ENCODE measurements around the gene PADI2. TPM values are rescaled to one million over a fixed set of nuclear protein-coding genes. Genes with fewer than 3 reads are reported as not detected.

Gene PADI2
- total and polyA plus RNA-seq, 9 of the 15 experiments (the other 6 are each of a cell fraction or from before 2014, with no cell fraction given): 0.01 to 0.11 (median 0.01) TPM; not detected in 5

GRCh38 chr1:17102232-17102631 is 17.0 kb downstream of the PADI2 start (continued):
- TF ChIP-seq, protein P1, sequence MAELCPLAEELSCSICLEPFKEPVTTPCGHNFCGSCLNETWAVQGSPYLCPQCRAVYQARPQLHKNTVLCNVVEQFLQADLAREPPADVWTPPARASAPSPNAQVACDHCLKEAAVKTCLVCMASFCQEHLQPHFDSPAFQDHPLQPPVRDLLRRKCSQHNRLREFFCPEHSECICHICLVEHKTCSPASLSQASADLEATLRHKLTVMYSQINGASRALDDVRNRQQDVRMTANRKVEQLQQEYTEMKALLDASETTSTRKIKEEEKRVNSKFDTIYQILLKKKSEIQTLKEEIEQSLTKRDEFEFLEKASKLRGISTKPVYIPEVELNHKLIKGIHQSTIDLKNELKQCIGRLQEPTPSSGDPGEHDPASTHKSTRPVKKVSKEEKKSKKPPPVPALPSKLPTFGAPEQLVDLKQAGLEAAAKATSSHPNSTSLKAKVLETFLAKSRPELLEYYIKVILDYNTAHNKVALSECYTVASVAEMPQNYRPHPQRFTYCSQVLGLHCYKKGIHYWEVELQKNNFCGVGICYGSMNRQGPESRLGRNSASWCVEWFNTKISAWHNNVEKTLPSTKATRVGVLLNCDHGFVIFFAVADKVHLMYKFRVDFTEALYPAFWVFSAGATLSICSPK (IDR thresholded peaks at IDR 0.05; ENCODE audit: borderline replicate concordance): no peak
- no peak for TF ChIP-seq DMBX1 (CRISPR knock-in tag; IDR thresholded peaks at IDR 0.05; ENCODE audit: borderline replicate concordance)
- TF ChIP-seq ZBTB34 (CRISPR knock-in tag; IDR thresholded peaks at IDR 0.05): no peak
- TF ChIP-seq HMG20B (CRISPR knock-in tag; IDR thresholded peaks at IDR 0.05): no peak
- no peak for TF ChIP-seq ZNF445 (CRISPR knock-in tag; IDR thresholded peaks at IDR 0.05; ENCODE audit: low read depth)
- no peak for TF ChIP-seq FOSL1 (tag; conservative IDR thresholded peaks at IDR 0.05)
- TF ChIP-seq, protein P2, sequence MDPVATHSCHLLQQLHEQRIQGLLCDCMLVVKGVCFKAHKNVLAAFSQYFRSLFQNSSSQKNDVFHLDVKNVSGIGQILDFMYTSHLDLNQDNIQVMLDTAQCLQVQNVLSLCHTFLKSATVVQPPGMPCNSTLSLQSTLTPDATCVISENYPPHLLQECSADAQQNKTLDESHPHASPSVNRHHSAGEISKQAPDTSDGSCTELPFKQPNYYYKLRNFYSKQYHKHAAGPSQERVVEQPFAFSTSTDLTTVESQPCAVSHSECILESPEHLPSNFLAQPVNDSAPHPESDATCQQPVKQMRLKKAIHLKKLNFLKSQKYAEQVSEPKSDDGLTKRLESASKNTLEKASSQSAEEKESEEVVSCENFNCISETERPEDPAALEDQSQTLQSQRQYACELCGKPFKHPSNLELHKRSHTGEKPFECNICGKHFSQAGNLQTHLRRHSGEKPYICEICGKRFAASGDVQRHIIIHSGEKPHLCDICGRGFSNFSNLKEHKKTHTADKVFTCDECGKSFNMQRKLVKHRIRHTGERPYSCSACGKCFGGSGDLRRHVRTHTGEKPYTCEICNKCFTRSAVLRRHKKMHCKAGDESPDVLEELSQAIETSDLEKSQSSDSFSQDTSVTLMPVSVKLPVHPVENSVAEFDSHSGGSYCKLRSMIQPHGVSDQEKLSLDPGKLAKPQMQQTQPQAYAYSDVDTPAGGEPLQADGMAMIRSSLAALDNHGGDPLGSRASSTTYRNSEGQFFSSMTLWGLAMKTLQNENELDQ (CRISPR knock-in tag; IDR thresholded peaks at IDR 0.05; ENCODE audit: borderline replicate concordance): no peak
- TF ChIP-seq ZNF695 (CRISPR knock-in tag; IDR thresholded peaks at IDR 0.05): no peak
- TF ChIP-seq THAP12 (CRISPR knock-in tag; IDR thresholded peaks at IDR 0.05): no peak
- TF ChIP-seq E2F6 (IDR thresholded peaks at IDR 0.05; ENCODE audit: borderline replicate concordance in 1 of 2, extremely low read depth in 1 of 2, insufficient read depth in 1 of 2, insufficient read length in 1 of 2, low read depth in 1 of 2, low read length in 1 of 2, poor library complexity in 1 of 2, severe bottlenecking in 1 of 2): no peak
- TF ChIP-seq MCM2 (IDR thresholded peaks at IDR 0.05; ENCODE audit: low read depth): no peak
- TF ChIP-seq, protein P3, sequence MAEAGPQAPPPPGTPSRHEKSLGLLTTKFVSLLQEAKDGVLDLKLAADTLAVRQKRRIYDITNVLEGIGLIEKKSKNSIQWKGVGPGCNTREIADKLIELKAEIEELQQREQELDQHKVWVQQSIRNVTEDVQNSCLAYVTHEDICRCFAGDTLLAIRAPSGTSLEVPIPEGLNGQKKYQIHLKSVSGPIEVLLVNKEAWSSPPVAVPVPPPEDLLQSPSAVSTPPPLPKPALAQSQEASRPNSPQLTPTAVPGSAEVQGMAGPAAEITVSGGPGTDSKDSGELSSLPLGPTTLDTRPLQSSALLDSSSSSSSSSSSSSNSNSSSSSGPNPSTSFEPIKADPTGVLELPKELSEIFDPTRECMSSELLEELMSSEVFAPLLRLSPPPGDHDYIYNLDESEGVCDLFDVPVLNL (CRISPR knock-in tag; IDR thresholded peaks at IDR 0.05; ENCODE audit: low read depth): no peak
- TF ChIP-seq, protein P4, sequence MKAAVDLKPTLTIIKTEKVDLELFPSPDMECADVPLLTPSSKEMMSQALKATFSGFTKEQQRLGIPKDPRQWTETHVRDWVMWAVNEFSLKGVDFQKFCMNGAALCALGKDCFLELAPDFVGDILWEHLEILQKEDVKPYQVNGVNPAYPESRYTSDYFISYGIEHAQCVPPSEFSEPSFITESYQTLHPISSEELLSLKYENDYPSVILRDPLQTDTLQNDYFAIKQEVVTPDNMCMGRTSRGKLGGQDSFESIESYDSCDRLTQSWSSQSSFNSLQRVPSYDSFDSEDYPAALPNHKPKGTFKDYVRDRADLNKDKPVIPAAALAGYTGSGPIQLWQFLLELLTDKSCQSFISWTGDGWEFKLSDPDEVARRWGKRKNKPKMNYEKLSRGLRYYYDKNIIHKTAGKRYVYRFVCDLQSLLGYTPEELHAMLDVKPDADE (conservative IDR thresholded peaks at IDR 0.05; ENCODE audit: control insufficient read depth, low read depth, low read length): no peak
- no peak for TF ChIP-seq ZKSCAN3 (CRISPR knock-in tag; IDR thresholded peaks at IDR 0.05)
- TF ChIP-seq SAP30 (IDR thresholded peaks at IDR 0.05; ENCODE audit: borderline replicate concordance, insufficient read depth, low read depth, low read length, poor library complexity, severe bottlenecking): no peak
